Endothelial cell (in vitro differentiated cells): ENCODE results near the gene AKAP6. TPM values are rescaled to one million over a fixed set of nuclear protein-coding genes. Genes with fewer than 3 reads are reported as not detected.

ENCODE experiments used
- DNase-seq: peaks from one replicate; pipeline ENCODE4 v3.0.0; 2021; ENCODE audit warnings: low spot score
- H3K27ac Mint-ChIP-seq: one replicate; pipeline ENCODE4 v1.8.0; 2021; ENCODE audit warnings: mixed read lengths, inconsistent platforms; ENCODE audit not compliant: unreplicated experiment
- H3K27me3 Mint-ChIP-seq: one replicate; pipeline ENCODE4 v1.8.0; 2021; ENCODE audit warnings: mild to moderate bottlenecking, moderate library complexity, mixed read lengths, inconsistent platforms; ENCODE audit not compliant: unreplicated experiment
- H3K36me3 Mint-ChIP-seq: one replicate; pipeline ENCODE4 v1.8.0; 2021; ENCODE audit warnings: mild to moderate bottlenecking, low read depth, mixed read lengths, inconsistent platforms; ENCODE audit not compliant: unreplicated experiment
- H3K4me1 Mint-ChIP-seq: one replicate; pipeline ENCODE4 v1.8.0; 2021; ENCODE audit warnings: mild to moderate bottlenecking, mixed read lengths, inconsistent platforms; ENCODE audit not compliant: unreplicated experiment
- H3K4me3 Mint-ChIP-seq: one replicate; pipeline ENCODE4 v1.8.0; 2021; ENCODE audit warnings: mild to moderate bottlenecking, mixed read lengths, inconsistent platforms; ENCODE audit not compliant: unreplicated experiment
- H3K9me3 Mint-ChIP-seq: one replicate; pipeline ENCODE4 v1.8.0; 2021; ENCODE audit warnings: mixed read lengths, inconsistent platforms; ENCODE audit not compliant: unreplicated experiment
- CTCF ChIP-seq: fragments of 200-600 bp; sonication (generic); IDR thresholded peaks from one replicate; pipeline ENCODE4 v1.5.0; 2021; ENCODE audit warnings: antibody characterized with exemption; ENCODE audit not compliant: unreplicated experiment
- total RNA-seq: library from RNA; stranded (reverse); fragmentation: NEBNext Ultra II Directional; extraction: Animal tissue kit (Norgen Biotek cat#: 25700); gene quantifications from one replicate; pipeline ENCODE4 v1.2.1, GENCODE V29; 2021; ENCODE audit not compliant: unreplicated experiment

The AKAP6 gene
- total RNA-seq, 1 donor from 2014 or later: 4.4 TPM

GRCh38 chr14:32669391-32669790 is 340.3 kb downstream of the AKAP6 start:
- no peak for TF ChIP-seq CTCF
- H3K36me3 Mint-ChIP-seq: no peaks in the 10 kb centered on the region
- H3K9me3 Mint-ChIP-seq: no peaks in the 10 kb centered on the region
- no peaks in the 10 kb centered on the region for H3K4me1 Mint-ChIP-seq
- H3K27me3 Mint-ChIP-seq: peaks cover 1% of the 10 kb centered on the region
- H3K4me3 Mint-ChIP-seq: no peak overlapping the region
- DNase-seq: no peak
- no peak overlapping the region for H3K27ac Mint-ChIP-seq

- H3K27me3 Mint-ChIP-seq: peaks cover 1% of the 10 kb centered on the region
- no peaks in the 10 kb centered on the region for H3K9me3 Mint-ChIP-seq
- H3K4me3 Mint-ChIP-seq: no peak overlapping the region
- no peak for DNase-seq
- no peak overlapping the region for H3K27ac Mint-ChIP-seq
- TF ChIP-seq CTCF: no peak
- no peaks in the 10 kb centered on the region for H3K4me1 Mint-ChIP-seq
- no peaks in the 10 kb centered on the region for H3K36me3 Mint-ChIP-seq
These were observed 346.3 kb downstream of the AKAP6 start for GRCh38 chr14:32675433-32675832.

GRCh38 chr14:32677129-32677780 is 348.2 kb downstream of the AKAP6 start:
- Mint-ChIP-seq H3K36me3 (no peaks in the 10 kb centered on the region), H3K4me1 (no peaks in the 10 kb centered on the region), H3K9me3 (no peaks in the 10 kb centered on the region), H3K4me3 (no peak overlapping the region), H3K27ac (no peak overlapping the region), H3K27me3 (peaks cover 6% of the 10 kb centered on the region)
- TF ChIP-seq CTCF: no peak
- DNase-seq: no peak

- DNase-seq: no peak
- TF ChIP-seq CTCF: no peak
- H3K27ac Mint-ChIP-seq: no peak overlapping the region
- H3K4me1 Mint-ChIP-seq: no peaks in the 10 kb centered on the region
- no peaks in the 10 kb centered on the region for H3K36me3 Mint-ChIP-seq
- H3K4me3 Mint-ChIP-seq: no peak overlapping the region
- peaks cover 6% of the 10 kb centered on the region for H3K27me3 Mint-ChIP-seq
- H3K9me3 Mint-ChIP-seq: no peaks in the 10 kb centered on the region
These were observed 349.0 kb downstream of the AKAP6 start for GRCh38 chr14:32678088-32678487.

- peaks cover 4% of the 10 kb centered on the region for H3K27me3 Mint-ChIP-seq
- H3K9me3 Mint-ChIP-seq: no peaks in the 10 kb centered on the region
- H3K4me3 Mint-ChIP-seq: no peak overlapping the region
- H3K36me3 Mint-ChIP-seq: no peaks in the 10 kb centered on the region
- no peak for TF ChIP-seq CTCF
- no peak overlapping the region for H3K27ac Mint-ChIP-seq
- no peak for DNase-seq
- H3K4me1 Mint-ChIP-seq: no peaks in the 10 kb centered on the region
These were observed 351.0 kb downstream of the AKAP6 start for GRCh38 chr14:32679927-32680612.
